Stimulated activated CD4-positive, alpha-beta T cell treated with anti-CD3 and anti-CD28 coated beads, Interleukin-4, amount 100 ng/mL, for 24 hours (primary cell): ENCODE measurements around the gene KLHL29.
"Not testable (repeated sequence)": the region's sequence is repeated elsewhere in the genome, so short reads cannot be mapped to it uniquely, and the experiment has no call there.

ENCODE experiments used
- DNase-seq: peaks from one replicate; pipeline ENCODE4 v3.0.0-alpha.2; 2020

KLHL29 gene

DNA sequence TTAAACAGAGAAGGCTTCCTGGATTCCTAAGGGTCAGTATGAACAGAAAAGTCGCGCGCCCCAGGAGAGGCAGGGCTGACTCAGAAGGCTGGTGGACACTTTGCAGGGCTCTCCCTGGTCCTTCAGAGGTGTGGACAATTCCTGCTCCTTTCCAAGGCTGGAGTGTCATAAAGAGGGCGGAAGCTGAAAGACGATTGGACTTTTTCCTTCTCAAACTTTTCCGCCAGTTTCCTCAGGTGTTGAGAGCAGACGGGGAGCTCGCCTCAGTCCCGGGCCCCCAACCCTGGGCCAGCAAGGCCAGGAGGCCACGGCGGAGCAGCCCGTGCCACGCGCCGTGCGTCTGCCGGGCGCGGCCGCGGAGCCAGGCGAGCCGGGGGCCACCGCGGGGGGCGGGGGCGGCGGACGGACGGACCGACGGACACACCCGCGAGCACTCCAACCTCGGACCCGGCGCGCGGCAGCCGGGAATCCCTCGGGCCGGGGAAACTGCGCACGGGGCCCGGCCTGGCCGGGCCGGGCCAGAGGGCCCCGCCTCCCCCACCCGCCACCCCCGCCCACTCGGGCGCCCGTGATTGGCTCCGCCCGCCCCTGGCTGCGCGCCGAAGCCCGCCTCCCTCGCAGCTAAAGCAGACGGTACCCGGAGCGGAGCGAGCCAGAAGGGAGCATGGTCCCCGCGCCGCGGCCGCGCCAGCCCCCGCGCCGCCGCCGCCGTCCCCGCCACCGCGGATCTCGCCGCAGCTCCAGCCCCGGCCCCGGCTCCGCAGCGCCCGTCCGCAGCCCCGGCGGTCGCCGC lies at the start of gene KLHL29:
Gene KLHL29, plus strand, starts transcription at position 629 of the 793 bp plus-strand sequence. CDS start 177,018 bp downstream, outside the sequence.
- peak; percentile 70 for DNase-seq

DNA sequence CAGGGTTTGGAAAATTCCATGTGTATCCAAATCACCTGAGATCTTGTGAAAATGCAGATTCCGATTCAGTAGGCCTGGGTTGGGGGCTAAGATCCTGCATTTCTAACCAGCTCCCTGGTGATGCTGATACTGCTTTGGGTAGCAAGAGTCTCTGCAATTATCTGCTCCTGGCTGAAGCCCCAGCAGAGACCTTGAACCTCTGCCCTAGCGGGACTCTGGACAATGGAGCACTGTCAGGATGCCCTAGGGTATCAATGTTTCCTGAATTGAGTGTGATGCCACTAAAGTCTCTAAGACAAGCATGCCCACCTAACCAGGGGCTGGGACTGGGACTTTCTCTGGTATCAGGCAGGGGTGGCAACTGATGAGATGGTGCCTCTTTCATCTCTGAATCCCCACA lies 49.4 kb upstream of the KLHL29 start:
- no peak for DNase-seq

- DNase-seq, result no peak
Measured at GRCh38 chr2:23342075-23342474, 42.9 kb upstream of the KLHL29 start.

DNA sequence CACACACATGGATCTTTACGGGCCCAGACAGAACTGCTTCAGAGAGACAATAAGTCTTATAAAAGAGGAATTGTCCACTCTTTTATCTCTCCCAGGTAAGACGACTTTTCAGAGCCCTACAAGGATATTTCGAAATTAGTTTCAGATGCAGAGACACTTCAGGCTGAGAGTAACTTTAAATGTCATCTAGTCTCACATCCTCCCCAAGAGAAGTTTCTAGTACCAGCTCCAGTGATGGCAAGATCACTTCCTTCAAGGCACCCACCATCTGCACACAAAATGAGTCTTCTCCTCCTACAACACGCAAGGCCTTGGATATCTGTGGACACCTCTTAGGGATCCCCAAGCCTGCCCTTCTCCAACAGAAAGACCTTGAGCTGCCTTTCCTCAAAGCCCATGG lies 39.0 kb upstream of the KLHL29 start:
- DNase-seq, result no peak

GRCh38 chr2:23346781-23347180 lies 38.2 kb upstream of the KLHL29 start:
- DNase-seq, result no peak

GRCh38 chr2:23347471-23348092 lies 37.4 kb upstream of the KLHL29 start:
- no peak for DNase-seq

- DNase-seq, result not testable (repeated sequence)
Measured at GRCh38 chr2:23348093-23348481, 36.9 kb upstream of the KLHL29 start.

- no peak for DNase-seq
Measured at GRCh38 chr2:23349508-23349907, 35.5 kb upstream of the KLHL29 start.

GRCh38 chr2:23350041-23350791 lies 34.8 kb upstream of the KLHL29 start:
- no peak for DNase-seq

DNA sequence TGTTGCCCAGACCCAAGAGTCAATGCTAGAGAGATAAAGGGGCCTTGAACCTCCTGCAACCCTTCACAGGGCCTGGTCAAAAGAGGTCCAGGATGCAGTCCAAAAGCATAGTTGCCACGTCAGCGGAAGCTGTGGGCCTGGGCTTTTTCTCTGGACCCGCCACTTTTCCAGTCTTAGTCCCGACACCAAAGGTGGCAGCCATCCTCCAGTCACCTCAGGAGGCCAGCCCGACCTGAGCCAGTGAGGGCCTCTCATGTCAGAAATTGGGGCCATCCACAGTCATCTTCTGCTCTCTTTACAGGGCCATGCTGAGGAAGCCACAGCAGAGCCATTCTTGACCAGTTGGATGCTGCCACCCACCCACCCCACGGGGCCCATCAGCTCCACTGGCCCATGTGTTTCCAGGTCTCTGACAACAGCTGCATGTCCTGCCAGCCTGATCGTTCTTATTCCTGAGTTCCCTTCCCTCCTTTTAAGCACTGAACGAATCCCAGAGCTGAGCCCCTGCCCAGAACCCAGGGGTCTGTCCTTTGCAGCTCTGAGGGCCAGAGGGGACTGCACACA lies 34.1 kb upstream of the KLHL29 start:
- no peak for DNase-seq

- peak; percentile 60 for DNase-seq
Measured at GRCh38 chr2:23351388-23352141, 33.4 kb upstream of the KLHL29 start.

DNA sequence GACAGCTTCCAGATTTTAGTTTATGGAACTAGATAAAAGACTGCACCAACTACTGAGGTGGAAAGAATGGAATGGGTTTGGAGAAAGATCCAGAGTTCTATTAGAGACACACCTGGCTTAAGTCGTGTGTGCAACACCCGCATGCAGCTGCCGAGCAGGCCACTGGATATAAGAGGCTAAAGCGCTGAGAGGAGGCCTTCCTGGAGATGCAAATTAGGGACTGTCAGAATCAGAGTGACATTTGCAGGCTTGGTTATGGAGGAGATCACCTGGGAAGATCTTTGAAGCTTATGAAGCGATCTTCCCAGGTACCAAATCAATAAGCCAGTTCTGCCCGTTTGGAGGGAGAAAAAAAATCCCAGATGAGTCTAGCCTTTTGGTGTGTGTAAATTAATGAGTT lies 30.4 kb upstream of the KLHL29 start:
- DNase-seq, result no peak

DNA sequence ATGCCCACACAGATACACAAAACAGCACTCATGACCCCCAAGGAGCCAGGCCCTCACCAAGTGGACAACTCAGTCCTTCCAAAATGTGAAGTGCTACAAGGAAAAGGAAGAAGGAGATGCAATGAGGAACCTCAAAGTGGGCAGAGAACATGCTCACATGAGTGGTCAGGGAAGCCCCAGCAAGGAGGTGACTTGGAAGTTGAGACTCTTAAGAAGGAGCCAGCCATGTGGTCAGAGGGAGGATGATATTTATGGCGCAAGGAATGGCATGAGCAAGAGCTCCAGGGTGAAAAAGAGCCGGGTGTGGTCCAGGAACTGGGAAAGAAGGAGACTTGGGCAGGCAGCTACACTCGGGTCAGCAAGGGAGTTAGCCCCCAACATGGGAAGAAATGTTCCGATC lies 30.0 kb upstream of the KLHL29 start:
- no peak for DNase-seq

GRCh38 chr2:23356711-23357110 lies 28.3 kb upstream of the KLHL29 start:
- DNase-seq, result no peak

GRCh38 chr2:23359631-23360567 lies 25.1 kb upstream of the KLHL29 start:
- no peak for DNase-seq

- no peak for DNase-seq
Measured at GRCh38 chr2:23360571-23361125, 24.3 kb upstream of the KLHL29 start.

DNA sequence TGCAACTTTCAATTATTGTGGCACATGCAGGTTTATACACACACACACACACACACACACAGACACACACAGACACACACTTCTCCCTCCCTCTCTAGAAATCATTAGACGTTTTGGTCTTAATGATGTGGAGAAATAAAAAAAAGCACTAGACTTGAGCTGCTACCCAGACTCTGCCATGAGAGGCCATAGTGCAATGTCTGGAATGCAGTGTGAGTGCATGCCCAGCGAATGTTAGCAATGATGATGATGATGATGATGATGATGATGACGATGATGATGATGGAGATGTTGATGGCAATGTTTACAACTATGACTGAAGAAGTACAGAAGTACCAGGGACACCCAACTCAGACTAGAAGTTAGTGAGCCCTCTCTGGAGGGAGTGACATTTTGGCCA lies 23.8 kb upstream of the KLHL29 start:
- no peak for DNase-seq

- no peak for DNase-seq
Measured at GRCh38 chr2:23363268-23363667, 21.7 kb upstream of the KLHL29 start.

- no peak for DNase-seq
Measured at GRCh38 chr2:23363831-23364230, 21.1 kb upstream of the KLHL29 start.

DNA sequence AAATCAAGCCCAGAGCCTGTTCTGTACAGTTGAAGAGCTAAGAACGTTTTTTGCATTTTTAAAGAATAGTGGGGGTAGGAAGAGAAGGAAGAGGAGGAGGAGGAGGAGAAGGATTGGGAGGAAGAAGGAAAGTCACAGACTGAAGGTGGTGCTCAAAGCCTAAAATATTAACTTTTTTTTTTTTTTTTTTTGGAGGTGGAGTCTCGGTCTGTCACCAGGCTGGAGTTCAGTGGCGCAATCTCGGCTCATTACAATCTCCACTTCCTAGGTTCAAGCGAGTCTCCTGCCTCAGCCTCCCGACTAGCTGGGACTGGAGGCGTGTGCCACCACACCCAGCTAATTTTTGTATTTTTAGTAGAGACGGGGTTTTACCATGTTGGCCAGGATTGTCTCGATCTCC lies 18.3 kb upstream of the KLHL29 start:
- DNase-seq, result no peak

GRCh38 chr2:23367760-23368159 lies 17.2 kb upstream of the KLHL29 start:
- no peak for DNase-seq
